Stimulated activated CD4-positive, alpha-beta T cell treated with anti-CD3 and anti-CD28 coated beads, Interleukin-4, amount 100 ng/mL, for 1 hour (primary cell): ENCODE measurements around the gene TOP2A.

Experiments
- DNase-seq: peaks from one replicate; pipeline ENCODE4 v3.0.0-alpha.2; 2020

Gene TOP2A

GRCh38 chr17:40417609-40418427, at the start of gene TOP2A:
Gene TOP2A (minus strand): TSS chr17:40417896. CDS start chr17:40417791, 105 bp downstream.
- peak; percentile 80 for DNase-seq

GRCh38 chr17:40467281-40467867, 49.7 kb upstream of the TOP2A start:
- no peak for DNase-seq

- no peak for DNase-seq
Observed at GRCh38 chr17:40466298-40466971, 48.7 kb upstream of the TOP2A start.

- DNase-seq: no peak
Observed at GRCh38 chr17:40464392-40464855, 46.7 kb upstream of the TOP2A start.

GRCh38 chr17:40463122-40463550, 45.4 kb upstream of the TOP2A start:
- DNase-seq: no peak

GRCh38 chr17:40462343-40463121, 44.8 kb upstream of the TOP2A start:
- DNase-seq: no peak

GRCh38 chr17:40461732-40462342, 44.1 kb upstream of the TOP2A start:
- no peak for DNase-seq

- DNase-seq: no peak
Observed at GRCh38 chr17:40460968-40461731, 43.5 kb upstream of the TOP2A start.

- no peak for DNase-seq
Observed at GRCh38 chr17:40460604-40460967, 42.9 kb upstream of the TOP2A start.

- no peak for DNase-seq
Observed at GRCh38 chr17:40459636-40460603, 42.2 kb upstream of the TOP2A start.

GRCh38 chr17:40458851-40459482, 41.3 kb upstream of the TOP2A start:
- DNase-seq: no peak

- no peak for DNase-seq
Observed at GRCh38 chr17:40457964-40458791, 40.5 kb upstream of the TOP2A start.

- DNase-seq: no peak
Observed at GRCh38 chr17:40457369-40457768, 39.7 kb upstream of the TOP2A start.

GRCh38 chr17:40456396-40456951, 38.8 kb upstream of the TOP2A start:
- no peak for DNase-seq

- DNase-seq: no peak
Observed at GRCh38 chr17:40454613-40454995, 36.9 kb upstream of the TOP2A start.

GRCh38 chr17:40453881-40454612, 36.4 kb upstream of the TOP2A start:
- DNase-seq: no peak

GRCh38 chr17:40452921-40453378, 35.3 kb upstream of the TOP2A start:
- DNase-seq: no peak

GRCh38 chr17:40452216-40452787, 34.6 kb upstream of the TOP2A start:
- DNase-seq: no peak
